Upper lobe of right lung (tissue), 1 donor: Measurements from ENCODE around the gene CACNB3. TPM values are rescaled to one million over a fixed set of nuclear protein-coding genes. Genes with fewer than 3 reads are reported as not detected.
"Not testable (repeated sequence)": the region's sequence is repeated elsewhere in the genome, so short reads cannot be mapped to it uniquely, and the experiment has no call there.

Experiments used
- ATAC-seq: fragments of 200-7000 bp; cut with Tn5 transposase; one replicate; pipeline ENCODE4 v1.9.1; 2020; ENCODE audit warnings: mild to moderate bottlenecking, moderate library complexity
- DNase-seq: peaks from one replicate; pipeline ENCODE4 v3.0.0-alpha.2; 2020
- H3K27ac ChIP-seq: fragments of 200-600 bp; one replicate; pipeline ENCODE4 v1.8.0; 2022
- H3K27me3 ChIP-seq: fragments of 200-600 bp; one replicate; pipeline ENCODE4 v1.8.0; 2022; ENCODE audit warnings: mild to moderate bottlenecking
- H3K36me3 ChIP-seq: fragments of 200-600 bp; one replicate; pipeline ENCODE4 v1.8.0; 2022
- H3K4me1 ChIP-seq: fragments of 200-600 bp; one replicate; pipeline ENCODE4 v1.8.0; 2022
- H3K4me3 ChIP-seq: fragments of 200-600 bp; one replicate; pipeline ENCODE4 v1.8.0; 2022; ENCODE audit warnings: mild to moderate bottlenecking
- H3K9me3 ChIP-seq: fragments of 200-600 bp; one replicate; pipeline ENCODE4 v1.8.0; 2022
- CTCF ChIP-seq: fragments of 200-600 bp; IDR thresholded peaks from one replicate; pipeline ENCODE4 v1.8.0; 2022; ENCODE audit warnings: antibody characterized with exemption
- intact Hi-C: fragments of 100-400 bp; cut with DNase I; formaldehyde crosslinking; loops from one replicate; pipeline ENCODE4 v1.11.0; 2022
- total RNA-seq: library from RNA; stranded (reverse); fragmentation: NEBNext Ultra II Directional; extraction: Animal tissue kit (Norgen Biotek cat#: 25700); gene quantifications from one replicate; pipeline ENCODE4 v1.2.1, GENCODE V29; 2021
- donor health status: DM: no; HTN: yes; CAD: no; lungs with severe emphysema.

CACNB3 gene
- total RNA-seq, 1 donor from 2014 or later = 24.4 TPM

- no peak for ATAC-seq
- no peak overlapping the region for H3K4me3 ChIP-seq
- no peak overlapping the region for H3K27ac ChIP-seq
- no peak for TF ChIP-seq CTCF
- DNase-seq = no peak
- no peaks in the 10 kb centered on the region for H3K27me3 ChIP-seq
- H3K4me1 ChIP-seq = no peaks in the 10 kb centered on the region
- intact Hi-C loops = no loop called here
- H3K36me3 ChIP-seq = peaks cover 82% of the 10 kb centered on the region
- no peaks in the 10 kb centered on the region for H3K9me3 ChIP-seq
Measured at GRCh38 chr12:48838048-48838447, 19.8 kb downstream of the CACNB3 start.

- H3K36me3 ChIP-seq = peaks cover 73% of the 10 kb centered on the region
- intact Hi-C loops, H3K4me1 ChIP-seq, H3K4me3 ChIP-seq, H3K9me3 ChIP-seq, H3K27me3 ChIP-seq, ATAC-seq, H3K27ac ChIP-seq, DNase-seq: not testable (repeated sequence)
Measured at GRCh38 chr12:48842021-48842420, 23.7 kb downstream of the CACNB3 start.

- Histone ChIP-seq H3K4me3 (peak within 1 kb of the TSS; percentile 93), H3K27ac (peak within 1 kb of the TSS; percentile 93), H3K9me3 (no peaks in the 10 kb centered on the region), H3K36me3 (peaks cover 10% of the 10 kb centered on the region), H3K27me3 (no peaks in the 10 kb centered on the region), H3K4me1 (peaks cover 18% of the 10 kb centered on the region)
- no peak for TF ChIP-seq CTCF
- intact Hi-C loops = loop anchor here (5.0 kb wide), 1 partner anchor 40 kb away; no protein-coding TSS in a partner anchor
- DNase-seq = peak; percentile 96
- ATAC-seq = peak; percentile 98
Measured at GRCh38 chr12:48851883-48852733, 33.8 kb downstream of the CACNB3 start, which contains the start of gene DDX23. DDX23 (minus strand) TSS chr12:48852163; CDS start chr12:48845782, 6,381 bp downstream.

GRCh38 chr12:48852734-48853688, 34.7 kb downstream of the CACNB3 start:
- H3K27me3 ChIP-seq = no peaks in the 10 kb centered on the region
- peak; percentile 91 for TF ChIP-seq CTCF
- peaks cover 18% of the 10 kb centered on the region for H3K4me1 ChIP-seq
- DNase-seq (peak; percentile 67), ATAC-seq (peak; percentile 81)
- intact Hi-C loops = loop anchor here (5.0 kb wide), 1 partner anchor 39 kb away; no protein-coding TSS in a partner anchor
- H3K4me3 ChIP-seq = peak overlapping the region; percentile 93
- no peaks in the 10 kb centered on the region for H3K9me3 ChIP-seq
- H3K27ac ChIP-seq = peak overlapping the region; percentile 79
- peaks cover 10% of the 10 kb centered on the region for H3K36me3 ChIP-seq

GRCh38 chr12:48854488-48854887, 36.2 kb downstream of the CACNB3 start:
- no peak overlapping the region for H3K27ac ChIP-seq
- no peak for TF ChIP-seq CTCF
- intact Hi-C loops = loop anchor here (5.0 kb wide), 1 partner anchor 38 kb away; no protein-coding TSS in a partner anchor
- no peaks in the 10 kb centered on the region for H3K27me3 ChIP-seq
- H3K9me3 ChIP-seq = no peaks in the 10 kb centered on the region
- no peak overlapping the region for H3K4me3 ChIP-seq
- H3K4me1 ChIP-seq = peaks cover 18% of the 10 kb centered on the region
- ATAC-seq (no peak), DNase-seq (no peak)
- H3K36me3 ChIP-seq = peaks cover 10% of the 10 kb centered on the region

GRCh38 chr12:48854932-48855331, 36.6 kb downstream of the CACNB3 start:
- ATAC-seq, H3K27me3 ChIP-seq, H3K27ac ChIP-seq, DNase-seq, H3K4me3 ChIP-seq, H3K9me3 ChIP-seq, H3K36me3 ChIP-seq: not testable (repeated sequence)
- peaks cover 18% of the 10 kb centered on the region for H3K4me1 ChIP-seq
- intact Hi-C loops = loop anchor here (5.0 kb wide), 1 partner anchor 37 kb away; no protein-coding TSS in a partner anchor
